ENCODE measurements around the gene ABCD2.
"Not testable (repeated sequence)": the region's sequence is repeated elsewhere in the genome, so short reads cannot be mapped to it uniquely, and the experiment has no call there.

ABCD2 gene

GRCh38 chr12:39526974-39527373, 92.6 kb downstream of the ABCD2 start:
- DNase-seq = no peak

DNA sequence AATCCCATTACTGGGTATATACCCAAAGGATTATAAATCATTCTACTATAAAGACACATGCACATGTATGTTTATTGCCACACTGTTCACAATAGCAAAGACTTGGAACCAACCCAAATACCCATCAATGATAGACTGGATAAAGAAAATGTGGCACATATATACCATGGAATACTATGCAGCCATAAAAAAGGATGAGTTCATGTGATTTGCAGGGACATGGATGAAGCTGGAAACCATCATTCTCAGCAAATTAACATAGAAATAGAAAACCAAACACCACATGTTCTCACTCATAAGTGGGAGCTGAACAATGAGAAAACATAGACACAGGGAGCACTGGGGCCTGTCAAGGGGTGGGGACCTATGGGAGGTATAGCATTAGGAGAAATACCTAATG, 97.4 kb downstream of the ABCD2 start:
- not testable (repeated sequence) for DNase-seq

DNA sequence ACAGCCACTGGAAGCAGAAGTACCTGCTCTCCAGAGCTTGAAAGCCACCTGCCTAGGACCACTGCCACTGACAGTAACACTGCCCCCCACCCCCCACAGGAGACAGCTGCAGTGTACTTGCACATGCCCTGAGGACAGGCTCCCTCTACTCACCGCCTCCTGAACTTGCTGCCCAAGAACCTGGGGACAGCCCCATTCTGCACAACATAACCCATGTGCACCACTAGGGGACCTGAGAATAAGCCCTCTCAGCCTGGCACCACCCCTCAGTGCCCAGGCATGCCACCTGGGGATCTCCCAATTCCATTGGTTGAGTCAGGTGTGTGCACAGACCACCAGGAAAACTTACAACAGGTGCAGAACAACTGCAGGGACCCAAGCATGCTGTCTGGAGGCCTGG, 109.6 kb downstream of the ABCD2 start:
- no peak for DNase-seq

- DNase-seq = no peak
Measured at GRCh38 chr12:39505554-39505953, 114.0 kb downstream of the ABCD2 start.

DNA sequence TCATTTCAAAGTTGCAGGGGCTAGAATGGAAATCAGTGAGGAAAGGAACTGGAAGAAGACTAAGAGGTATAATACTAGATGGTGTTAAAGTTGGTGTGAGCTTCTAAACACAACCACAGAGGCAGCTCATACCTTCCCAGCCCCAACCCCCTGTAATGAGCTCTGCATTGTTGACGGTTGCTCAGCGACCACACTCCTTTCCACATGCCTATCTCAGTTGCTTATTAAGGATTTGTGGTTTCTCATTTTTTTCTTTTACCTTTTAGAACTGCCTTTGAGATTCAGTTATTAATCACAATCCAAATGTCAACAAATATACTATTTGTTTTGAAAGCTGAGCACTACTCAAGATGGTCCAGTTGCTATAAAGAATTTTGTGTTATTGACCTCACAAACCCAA, 114.6 kb downstream of the ABCD2 start:
- DNase-seq = no peak

GRCh38 chr12:39503439-39503838, 116.2 kb downstream of the ABCD2 start:
- DNase-seq = no peak

- DNase-seq = no peak
Measured at GRCh38 chr12:39502726-39503125, 116.9 kb downstream of the ABCD2 start.
